GM21526 (cell line): Measurements from ENCODE around the gene BANP.
"Not testable (repeated sequence)": the region's sequence is repeated elsewhere in the genome, so short reads cannot be mapped to it uniquely, and the experiment has no call there.

ENCODE experiments used
- ATAC-seq: cut with Tn5 transposase; IDR thresholded peaks from one replicate; pipeline ENCODE4 v1.9.1; 2021; ENCODE audit warnings: moderate library complexity; ENCODE audit not compliant: unreplicated experiment, low FRiP score

Gene BANP

DNA sequence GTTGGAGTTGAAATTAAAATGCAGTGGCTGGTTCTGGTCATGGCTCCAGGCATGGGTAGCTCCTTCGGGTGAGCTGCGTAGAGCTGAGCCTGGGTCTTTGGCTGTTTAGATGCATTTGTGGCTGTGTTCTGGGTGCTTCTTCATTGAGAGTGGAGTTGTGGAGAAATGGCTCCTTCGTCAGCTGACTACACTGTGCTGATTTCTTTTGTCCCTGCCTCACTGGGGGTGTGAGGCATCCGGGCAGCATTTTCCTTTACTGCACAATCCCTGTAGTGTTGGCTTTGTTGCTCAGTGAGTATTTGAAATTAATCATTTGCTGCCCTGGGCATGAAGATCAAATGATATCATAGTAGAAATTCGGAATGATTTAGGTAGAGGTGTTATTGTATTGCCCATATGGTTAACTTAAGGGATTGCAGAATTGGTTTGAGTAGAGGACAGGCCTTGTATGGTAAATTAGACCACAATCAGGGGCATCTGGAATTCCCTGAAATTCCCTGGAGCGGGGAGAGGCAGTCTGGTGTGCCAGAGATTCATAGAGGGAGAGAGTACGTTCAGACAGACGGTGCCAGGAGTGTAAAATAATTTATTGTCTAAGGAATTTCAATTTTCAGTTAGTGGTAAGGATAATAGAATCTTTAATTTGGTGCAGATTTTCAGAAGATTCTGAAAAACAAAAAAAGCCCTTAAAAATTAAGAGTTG is 92.1 kb downstream of the BANP start:
- ATAC-seq = not testable (repeated sequence)

DNA sequence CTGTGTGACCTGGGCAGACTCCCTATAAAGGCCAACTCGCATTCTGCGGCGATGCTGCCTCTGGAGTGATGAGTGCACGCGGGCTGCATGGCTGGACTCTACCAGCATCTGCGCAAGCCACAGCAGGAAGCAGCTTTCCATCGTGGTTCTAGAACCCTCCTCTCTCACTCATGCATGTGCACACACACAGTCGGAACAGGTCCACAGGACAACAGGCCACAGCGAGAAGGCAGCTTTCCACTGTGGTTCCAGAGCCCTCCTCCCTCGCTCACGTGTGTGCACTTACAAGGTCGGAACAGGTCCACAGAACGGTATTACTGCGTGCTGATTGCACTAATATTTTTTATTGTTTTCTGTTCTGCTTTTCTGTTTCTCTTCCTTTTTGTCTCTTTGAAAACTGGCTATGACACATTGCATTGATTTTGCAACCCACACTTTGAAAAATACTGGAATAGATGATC is 92.9 kb downstream of the BANP start:
- peak; percentile 51 for ATAC-seq

DNA sequence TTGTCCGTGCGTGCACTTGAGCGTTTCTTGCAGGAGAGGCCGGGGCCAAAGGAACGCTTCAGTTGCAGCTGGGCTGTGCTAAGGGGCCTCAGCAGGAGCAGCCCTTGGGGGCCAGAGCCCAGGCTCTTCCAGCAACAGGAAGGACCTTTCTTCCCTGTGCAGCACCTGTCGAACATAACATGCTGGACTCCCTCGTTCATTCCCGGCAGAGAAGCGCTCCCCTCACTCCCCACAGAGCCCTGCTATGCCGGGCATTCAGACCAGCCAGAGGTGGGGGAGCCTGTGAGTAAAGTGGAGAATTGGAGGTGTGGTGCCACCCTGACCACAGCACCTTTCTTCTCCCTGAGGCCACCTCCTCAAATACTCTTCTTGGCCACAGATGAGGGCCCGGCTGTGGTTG is 94.1 kb downstream of the BANP start:
- ATAC-seq = not testable (repeated sequence)

DNA sequence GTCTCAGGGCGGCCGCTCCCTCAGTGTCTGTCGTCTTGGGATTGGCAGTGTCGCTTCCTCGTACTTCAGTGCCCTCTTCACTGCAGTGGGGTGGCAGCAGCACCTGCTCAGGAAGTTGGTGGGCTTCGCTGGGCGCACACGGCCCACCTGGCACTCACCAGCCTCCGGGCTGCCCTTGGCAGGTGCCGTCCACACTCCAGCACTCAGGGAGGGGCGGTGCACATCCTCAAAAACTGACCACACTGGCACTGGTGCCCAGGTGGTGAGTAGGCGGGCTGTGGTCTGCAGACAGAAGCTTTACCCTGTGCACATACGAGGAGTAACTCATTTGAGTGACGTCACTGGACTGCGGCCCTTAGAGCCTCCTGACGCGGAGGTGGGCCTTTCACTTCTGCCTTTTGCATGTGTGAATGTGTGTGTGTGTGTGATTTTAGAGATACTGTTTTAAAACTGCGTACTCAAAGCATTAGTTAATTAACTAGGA is 94.6 kb downstream of the BANP start:
- peak; percentile 74 for ATAC-seq

DNA sequence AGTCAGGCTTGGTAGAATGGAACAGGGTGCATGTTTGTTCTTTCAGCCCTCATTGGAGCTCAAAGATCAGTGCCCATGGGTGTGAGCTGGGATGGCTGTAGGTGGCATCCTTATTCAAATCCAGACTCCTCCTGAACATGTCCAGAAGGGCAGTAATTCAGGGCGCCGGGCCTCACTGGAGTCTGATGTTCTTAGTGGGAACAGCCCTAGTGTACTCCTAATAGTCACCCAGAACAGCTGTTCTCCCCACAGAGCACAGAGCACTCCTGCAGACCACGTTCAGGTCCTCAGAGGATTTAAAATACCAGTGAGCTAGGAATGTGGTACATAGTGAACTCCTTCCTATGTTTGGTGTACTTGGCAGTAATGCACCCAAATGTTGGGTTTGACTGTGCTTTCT is 96.2 kb downstream of the BANP start:
- ATAC-seq = no peak

DNA sequence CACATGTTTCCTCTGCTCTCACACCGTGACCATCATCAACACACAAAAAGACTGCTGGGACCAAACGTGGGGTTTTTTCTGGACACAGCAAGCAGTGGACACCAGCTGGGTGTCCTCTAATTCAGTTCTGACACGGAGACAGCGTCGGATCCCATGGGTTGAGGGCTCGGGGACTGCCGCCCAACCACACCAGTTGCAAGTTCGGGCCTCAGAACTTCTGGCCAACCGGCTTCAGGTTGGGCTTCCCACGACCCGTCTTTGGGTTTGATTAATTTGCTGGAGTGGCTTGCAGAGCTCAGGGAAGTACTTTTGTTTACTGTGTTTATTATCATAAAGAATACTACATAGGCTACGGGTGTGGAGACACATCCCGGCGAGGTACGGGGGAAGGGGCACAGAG is 97.8 kb downstream of the BANP start:
- ATAC-seq = no peak

DNA sequence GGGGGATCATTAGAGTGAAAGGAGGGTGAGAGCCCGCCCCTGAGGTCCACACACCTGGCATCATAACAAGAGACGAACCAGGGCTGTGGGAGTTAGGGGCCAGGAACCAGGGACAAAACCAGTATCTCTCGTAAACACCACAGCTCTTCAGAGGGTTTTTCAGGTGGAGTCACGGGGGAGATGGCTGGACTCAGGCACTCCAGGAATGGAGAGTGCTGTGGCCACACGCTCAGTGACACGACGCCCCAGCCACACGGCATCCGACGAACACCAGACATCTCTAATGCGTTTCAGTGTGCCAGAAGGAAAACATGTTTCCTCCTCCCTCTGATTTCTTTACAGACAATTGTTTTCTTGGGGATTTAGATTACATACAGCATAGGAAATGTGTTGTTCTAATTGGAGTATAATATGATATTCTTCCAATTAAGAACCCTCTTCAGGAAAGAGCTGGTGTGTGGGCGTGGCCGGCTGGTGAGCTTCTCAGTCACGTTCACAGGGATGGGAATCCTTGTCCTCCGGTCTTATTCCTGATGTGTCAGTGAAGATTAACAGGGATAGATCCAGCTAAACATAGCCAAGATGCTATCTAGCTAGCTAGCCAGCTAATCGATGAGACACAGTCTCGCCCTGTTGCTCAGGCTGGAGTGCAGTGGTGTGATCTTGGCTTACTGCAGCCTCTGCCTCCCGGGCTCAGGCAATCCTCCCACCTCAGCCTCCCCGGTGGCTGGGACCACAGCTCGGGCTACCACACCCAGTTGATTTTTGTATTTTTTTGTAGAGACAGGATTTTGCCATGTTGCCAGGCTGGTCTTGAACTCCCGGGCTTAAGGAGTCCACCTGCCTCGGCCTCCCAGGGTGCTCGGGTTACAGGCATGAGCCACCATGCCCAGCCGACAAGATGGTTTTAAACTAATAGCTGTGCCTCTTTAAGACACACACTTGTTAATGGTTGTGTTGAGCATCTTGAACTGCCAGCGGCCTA is 98.6 kb downstream of the BANP start:
- no peak for ATAC-seq

DNA sequence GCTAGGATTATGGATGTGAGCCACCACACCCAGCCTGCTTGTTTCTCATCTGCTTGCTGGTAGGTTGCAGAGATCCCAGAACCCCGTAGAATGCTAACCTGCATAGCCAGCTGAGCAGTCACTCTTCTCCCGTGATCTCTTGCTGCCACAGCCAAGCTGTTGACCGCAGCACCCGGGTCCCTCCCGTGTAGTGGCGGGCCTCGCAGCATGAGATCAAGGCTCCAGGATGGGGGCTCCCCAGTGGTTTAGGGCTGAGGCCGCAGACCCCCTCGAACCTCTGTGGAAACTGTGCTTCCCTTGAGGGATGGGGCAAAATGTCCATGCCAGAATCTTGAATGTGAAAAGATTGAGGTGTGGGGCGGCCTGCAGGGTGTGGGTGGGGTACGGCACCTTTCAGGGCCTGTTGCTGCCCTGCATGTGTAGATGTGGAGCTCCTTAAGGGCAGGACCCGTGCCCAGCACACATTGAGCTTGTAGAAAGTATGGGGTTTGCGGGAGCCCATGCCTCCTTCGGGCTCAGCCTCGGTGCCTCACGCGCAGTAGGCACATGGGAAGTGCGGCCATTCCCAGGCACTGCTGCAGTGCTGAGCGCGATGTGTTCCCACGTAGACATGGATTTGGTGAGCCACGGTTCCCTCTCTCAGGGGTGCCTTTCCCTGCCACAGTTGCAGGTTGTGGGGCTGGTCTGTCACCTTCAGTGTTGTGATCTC is 99.9 kb downstream of the BANP start:
- no peak for ATAC-seq

DNA sequence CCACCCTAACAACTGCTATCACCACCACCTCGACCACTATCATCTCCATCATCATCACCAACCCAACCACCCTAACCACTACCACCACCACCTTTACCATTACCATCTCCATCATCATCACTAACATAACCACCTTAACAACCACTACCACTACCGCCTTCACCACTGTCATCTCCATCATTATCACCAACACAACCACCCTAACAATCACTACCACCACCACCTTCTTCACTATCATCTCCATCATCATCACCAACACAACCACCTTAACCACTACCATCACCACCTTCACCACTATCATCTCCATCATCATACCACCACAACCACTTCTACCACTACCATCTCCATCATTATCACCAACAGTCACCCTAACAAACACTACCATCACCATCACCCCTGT is 101.4 kb downstream of the BANP start:
- ATAC-seq = no peak

DNA sequence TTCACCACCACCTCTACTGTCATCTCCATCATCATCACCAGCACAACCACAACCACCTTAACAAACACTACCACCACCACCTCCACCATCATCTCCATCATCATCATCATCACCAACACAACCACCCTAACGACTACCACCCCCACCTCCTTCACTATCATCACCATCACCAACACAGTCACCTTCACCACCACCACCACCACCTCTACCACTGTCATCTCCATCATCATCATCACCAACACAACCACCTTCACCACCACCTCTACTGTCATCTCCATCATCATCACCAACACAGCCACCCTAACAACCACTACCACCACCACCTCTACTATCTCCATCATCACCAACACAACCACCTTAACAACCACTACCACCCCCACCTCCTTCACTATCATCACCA is 102.2 kb downstream of the BANP start:
- not testable (repeated sequence) for ATAC-seq

DNA sequence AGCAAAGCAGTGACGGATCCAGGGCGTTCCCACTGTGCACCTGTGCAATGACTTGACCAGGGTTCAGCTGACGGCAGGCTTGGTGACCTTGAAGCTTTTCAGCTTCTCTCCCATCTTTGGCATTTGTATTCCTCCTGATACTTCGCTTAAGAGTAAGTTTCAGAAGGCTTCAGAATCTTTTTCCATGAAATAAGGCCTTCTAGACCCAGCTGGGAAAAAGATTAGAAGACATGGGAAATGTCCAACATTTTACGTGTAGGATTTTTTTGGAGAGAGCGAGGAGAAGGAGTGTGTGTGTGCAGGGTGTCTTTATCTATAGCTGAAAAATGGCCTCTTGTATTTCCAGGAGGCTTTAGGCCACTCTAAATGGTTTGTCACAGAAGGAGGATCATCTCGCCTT is 104.1 kb downstream of the BANP start:
- ATAC-seq = no peak

DNA sequence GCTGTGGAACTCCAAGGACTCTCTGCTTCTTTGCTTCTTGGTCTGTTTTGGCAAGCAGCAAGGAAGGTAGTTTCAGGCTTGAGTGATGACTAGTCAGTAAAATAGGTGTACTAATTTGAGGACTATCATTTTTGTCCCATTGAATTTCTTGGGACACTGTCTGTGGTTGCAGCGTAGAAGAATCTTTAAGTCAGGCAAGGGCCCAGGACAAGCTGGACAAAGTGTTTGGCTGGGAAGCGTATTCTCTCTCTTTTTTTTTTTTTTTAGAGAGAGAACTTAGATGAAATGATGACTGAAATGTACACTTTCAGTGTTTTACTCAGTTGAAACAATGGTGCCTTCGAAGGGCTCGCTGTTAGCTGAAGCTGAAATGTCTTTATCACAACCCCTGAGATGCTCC is 105.0 kb downstream of the BANP start:
- no peak for ATAC-seq

DNA sequence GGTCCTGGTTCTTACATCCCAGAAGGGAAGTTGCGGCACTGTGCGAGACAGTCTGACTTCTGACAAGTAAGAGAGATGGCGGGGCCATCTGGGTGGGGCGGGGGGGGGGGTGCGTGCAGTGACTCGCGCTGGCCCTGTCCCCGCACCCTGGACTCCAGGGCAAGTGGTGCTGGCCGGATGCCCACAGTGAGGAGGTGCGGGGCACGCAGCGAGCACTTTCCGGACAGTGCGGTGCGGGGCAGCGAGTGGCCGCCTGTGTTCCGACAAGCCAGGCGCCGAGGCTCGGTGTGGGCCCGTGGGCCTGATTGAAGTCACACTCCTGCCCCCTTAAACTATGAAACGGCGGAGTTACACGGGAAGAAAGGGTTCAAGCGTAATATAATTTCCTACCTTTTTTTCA is 106.4 kb downstream of the BANP start:
- no peak for ATAC-seq

DNA sequence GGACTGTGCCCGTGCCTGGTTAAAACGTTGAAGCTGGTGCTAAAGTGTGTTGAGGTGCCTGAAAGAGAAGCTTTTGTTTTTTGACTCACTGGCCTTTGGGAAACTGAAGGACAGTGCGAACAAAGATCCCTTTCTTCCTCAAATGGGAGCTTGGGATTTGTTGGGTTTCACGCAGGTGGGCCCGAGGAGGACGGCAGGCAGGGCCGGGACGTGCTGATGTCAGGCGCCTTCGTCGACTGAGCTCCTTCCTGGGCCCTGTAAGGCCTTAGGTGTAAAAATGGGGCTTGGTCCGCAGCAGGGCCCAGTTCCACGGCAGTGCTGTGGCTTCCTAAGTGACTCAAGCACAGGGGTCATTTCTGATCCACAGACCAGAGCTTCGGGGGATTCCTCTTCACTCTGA is 106.9 kb downstream of the BANP start:
- no peak for ATAC-seq

DNA sequence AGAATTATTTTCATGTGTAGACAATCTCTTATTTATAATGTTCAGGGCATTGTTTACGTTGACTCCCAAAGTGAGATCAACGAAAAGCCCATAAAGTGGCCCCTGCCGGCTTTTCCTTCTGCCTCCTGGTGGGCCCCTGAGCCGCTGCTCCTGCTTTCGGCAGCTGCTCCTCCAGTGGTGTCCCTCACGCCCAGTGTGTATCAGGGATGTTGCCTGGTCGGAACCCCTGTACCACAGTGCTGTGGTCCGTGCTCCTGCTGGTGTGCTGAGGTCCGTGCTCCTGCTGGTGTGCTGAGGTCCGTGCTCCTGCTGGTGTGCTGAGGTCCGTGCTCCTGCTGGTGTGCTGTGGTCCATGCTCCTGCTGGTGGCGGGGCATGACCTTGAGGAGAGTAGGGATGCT is 107.6 kb downstream of the BANP start:
- no peak for ATAC-seq

DNA sequence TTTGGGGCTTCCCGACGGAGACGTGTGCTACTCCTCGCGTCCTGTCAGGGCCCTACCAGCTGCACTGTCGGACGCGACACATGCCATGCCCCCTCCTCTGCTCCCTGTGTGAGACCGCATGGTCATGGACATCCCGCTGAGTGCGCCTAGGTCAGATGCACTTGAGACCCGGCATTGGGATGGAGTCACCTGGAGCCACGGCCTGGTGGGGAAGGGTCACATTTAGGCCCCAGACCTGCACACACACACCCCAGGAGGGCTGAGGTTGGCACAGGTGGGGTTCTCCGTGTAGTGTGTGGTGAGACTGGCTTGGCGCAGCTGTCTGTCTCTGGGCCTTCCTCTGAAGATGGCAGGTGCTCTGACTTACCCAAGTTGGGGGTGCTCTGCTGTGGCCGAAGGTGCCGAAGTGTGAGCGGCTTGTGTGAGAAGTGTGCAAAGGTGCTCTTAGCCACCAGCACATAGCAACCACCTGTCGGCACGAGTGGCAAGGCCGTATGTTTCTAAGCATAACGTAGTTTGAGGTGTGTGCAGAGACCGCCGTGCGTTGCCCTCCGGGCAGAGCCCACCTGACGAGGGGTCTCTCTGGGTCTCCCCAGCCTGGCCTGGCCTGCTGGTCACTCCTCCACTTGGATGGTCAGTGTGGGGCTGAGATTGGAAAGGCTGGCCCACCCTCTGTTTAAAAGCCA is 108.6 kb downstream of the BANP start:
- ATAC-seq = no peak

DNA sequence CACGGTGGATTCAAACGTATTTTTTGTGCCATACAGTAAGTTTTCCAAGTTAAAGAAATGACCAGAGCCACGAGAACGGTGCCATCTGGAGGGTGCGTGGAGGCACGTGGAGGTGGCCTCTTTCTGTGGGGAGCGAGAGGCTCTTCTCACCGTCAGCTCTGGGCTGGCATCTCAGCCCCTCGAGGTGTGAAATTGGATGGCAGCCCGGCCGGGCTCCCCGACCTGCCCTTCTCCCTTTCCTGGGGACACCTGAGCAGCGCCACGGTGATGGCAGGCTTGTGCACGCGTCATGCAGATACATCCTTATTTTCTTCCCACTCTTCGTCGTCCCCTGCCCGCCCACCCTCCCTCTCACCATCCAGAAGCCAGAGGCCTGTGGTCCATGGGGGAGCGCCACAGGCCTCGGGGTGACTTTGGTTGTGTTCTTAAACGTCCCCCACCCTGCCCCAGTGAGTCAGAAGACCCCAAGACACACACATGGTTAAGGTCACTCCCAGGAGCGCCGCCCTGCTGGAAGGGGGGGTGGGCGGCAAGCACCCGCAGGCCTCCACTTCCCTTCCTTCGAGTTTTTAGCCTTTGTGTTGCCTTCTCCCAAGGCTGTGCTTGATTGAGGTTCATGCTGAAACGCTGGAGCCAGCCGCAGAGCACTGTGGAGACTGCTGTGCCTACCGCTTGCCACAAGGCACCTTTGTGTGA is 109.4 kb downstream of the BANP start:
- no peak for ATAC-seq

DNA sequence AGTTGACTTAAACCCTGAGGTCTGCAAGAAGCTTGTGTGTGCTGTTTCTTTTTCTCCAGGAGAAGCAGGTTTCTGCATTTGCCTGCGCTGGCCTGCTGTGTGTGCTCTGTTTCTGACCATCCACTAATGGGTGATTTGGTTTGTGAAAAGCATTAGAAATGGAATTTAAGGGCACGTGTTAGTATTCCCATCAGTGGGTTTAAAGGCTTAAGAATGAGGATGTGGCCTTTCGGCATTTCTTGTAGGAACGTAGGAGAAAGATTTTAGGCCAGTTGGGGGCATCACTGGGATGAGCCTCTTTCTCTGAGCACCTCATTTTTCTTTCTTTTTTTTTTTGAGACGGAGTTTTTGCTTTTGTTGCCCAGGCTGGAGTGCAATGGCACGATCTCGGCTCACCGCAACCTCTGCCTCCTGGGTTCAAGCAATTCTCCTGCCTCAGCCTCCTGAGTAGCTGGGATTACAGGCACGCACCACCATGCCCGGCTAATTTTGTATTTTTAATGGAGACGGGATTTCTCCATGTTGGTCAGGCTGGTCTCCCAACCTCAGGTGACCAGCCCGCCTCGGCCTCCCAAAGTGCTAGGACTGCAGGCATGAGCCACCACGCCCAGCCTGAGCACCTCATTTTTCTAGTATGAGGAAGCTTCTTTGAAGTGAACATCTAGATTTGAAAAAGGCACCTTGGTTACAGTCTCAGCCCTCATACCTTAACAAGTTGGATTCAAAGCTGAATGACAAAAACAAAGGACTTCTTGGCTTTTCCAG is 110.3 kb downstream of the BANP start:
- ATAC-seq = no peak
